ENCODE data around the gene PIM1. TPM values are rescaled to one million over a fixed set of nuclear protein-coding genes. Genes with fewer than 3 reads are reported as not detected.

The PIM1 gene
- total and polyA plus RNA-seq, 10 donors, result 22.1 to 176 (median 59.3) TPM

GRCh38 chr6:37130704-37131103, 39.2 kb upstream of the PIM1 start:
- Histone ChIP-seq H3K4me3 (no peak overlapping the region), H3K27ac (peak overlapping the region in 4 of 8 donors; percentile 26 to 69 (median 57)), H3K9me3 (no peaks in the 10 kb centered on the region), H3K27me3 (replicated peaks in 1 of 7) (peaks cover 0 to 5% (median 0%) of the 10 kb centered on the region in 7 donors), H3K4me1 (peaks cover 0 to 52% (median 33%) of the 10 kb centered on the region in 6 donors), H3K36me3 (no peaks in the 10 kb centered on the region)
- intact Hi-C loops (cut with DNase I; ENCODE audit: low total_unique reads), result no loop called here
- 15 to 41% (median 38%) methylated on average over 3 of the region's 3 CpGs for WGBS, 5 donors
- TF ChIP-seq, protein P1, sequence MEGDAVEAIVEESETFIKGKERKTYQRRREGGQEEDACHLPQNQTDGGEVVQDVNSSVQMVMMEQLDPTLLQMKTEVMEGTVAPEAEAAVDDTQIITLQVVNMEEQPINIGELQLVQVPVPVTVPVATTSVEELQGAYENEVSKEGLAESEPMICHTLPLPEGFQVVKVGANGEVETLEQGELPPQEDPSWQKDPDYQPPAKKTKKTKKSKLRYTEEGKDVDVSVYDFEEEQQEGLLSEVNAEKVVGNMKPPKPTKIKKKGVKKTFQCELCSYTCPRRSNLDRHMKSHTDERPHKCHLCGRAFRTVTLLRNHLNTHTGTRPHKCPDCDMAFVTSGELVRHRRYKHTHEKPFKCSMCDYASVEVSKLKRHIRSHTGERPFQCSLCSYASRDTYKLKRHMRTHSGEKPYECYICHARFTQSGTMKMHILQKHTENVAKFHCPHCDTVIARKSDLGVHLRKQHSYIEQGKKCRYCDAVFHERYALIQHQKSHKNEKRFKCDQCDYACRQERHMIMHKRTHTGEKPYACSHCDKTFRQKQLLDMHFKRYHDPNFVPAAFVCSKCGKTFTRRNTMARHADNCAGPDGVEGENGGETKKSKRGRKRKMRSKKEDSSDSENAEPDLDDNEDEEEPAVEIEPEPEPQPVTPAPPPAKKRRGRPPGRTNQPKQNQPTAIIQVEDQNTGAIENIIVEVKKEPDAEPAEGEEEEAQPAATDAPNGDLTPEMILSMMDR (IDR thresholded peaks at IDR 0.05 in 8 of 11, conservative IDR thresholded peaks at IDR 0.05 in 3 of 11), result no peak
- no peak for TF ChIP-seq POLR2A (IDR thresholded peaks at IDR 0.05)
- TF ChIP-seq POLR2AphosphoS5 (IDR thresholded peaks at IDR 0.05), result no peak
- DNase-seq, result peak; percentile 78

DNA sequence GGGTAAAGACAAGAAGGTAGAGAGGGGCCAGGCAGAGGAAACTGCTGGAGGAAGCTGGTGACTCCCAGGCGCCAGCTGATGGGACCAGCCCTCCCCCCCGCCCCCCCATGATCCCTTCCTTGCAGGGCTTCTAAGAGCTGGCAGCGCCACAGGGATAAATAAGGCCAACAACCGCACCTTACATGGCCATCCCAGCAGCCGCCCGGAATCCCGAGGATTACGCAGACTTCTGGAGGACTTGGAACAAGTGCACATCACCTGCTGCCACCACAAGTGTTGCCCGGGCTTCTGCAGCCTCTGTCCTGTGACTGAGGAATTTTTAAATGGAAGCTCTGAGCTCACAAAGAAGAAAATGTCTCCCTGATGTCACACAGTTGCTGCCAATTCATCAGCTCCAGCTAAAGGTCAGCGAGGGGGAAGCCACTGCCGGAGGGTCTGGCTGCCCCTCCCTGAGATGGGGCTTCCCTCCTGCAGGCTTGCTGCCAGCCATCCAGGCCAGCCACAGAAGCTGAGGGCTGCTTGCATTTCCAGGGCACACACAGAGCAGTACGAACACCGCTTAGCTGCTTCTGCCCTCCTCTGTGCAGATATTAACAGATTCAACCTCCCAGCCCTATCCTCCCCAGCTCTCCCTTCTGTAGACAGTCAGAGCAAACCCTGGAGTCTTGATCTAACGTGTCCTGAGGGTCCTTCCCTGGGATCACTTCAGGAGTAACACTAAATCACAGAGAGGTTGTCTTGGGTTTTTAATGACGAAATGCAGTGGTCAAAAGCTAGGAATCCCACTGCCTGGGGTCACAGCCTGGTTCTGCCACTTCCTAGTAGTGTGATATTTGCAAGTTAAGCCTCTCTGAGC, 38.6 kb upstream of the PIM1 start:
- Histone ChIP-seq H3K9me3 (no peaks in the 10 kb centered on the region), H3K36me3 (no peaks in the 10 kb centered on the region), H3K4me3 (no peak overlapping the region), H3K27me3 (replicated peaks in 1 of 7) (no peaks in the 10 kb centered on the region), H3K27ac (peak overlapping the region in 5 of 8 donors; percentile 3 to 69 (median 53)), H3K4me1 (peaks cover 0 to 46% (median 30%) of the 10 kb centered on the region in 6 donors)
- intact Hi-C loops (cut with DNase I; ENCODE audit: low total_unique reads), result no loop called here
- no peak for TF ChIP-seq POLR2A (IDR thresholded peaks at IDR 0.05)
- TF ChIP-seq, protein P1 (IDR thresholded peaks at IDR 0.05 in 8 of 11, conservative IDR thresholded peaks at IDR 0.05 in 3 of 11), result no peak
- TF ChIP-seq POLR2AphosphoS5 (IDR thresholded peaks at IDR 0.05), result no peak
- WGBS, 5 donors, result 53 to 66% (median 54%) methylated on average over 13 to 15 of the region's 15 CpGs
- no peak for DNase-seq

- TF ChIP-seq POLR2AphosphoS5 (IDR thresholded peaks at IDR 0.05), result no peak
- no peak for TF ChIP-seq POLR2A (IDR thresholded peaks at IDR 0.05)
- TF ChIP-seq, protein P1 (IDR thresholded peaks at IDR 0.05 in 8 of 11, conservative IDR thresholded peaks at IDR 0.05 in 3 of 11), result no peak
- H3K27me3 ChIP-seq (replicated peaks in 1 of 7), result no peaks in the 10 kb centered on the region
- intact Hi-C loops (cut with DNase I; ENCODE audit: low total_unique reads), result no loop called here
- H3K4me3 ChIP-seq, result no peak overlapping the region
- DNase-seq, result no peak
- H3K4me1 ChIP-seq, result peaks cover 0 to 45% (median 30%) of the 10 kb centered on the region in 6 donors
- peak overlapping the region in 3 of 8 donors; percentile 3 to 69 (median 9) for H3K27ac ChIP-seq
- H3K9me3 ChIP-seq, result no peaks in the 10 kb centered on the region
- H3K36me3 ChIP-seq, result no peaks in the 10 kb centered on the region
These were observed 38.0 kb upstream of the PIM1 start for GRCh38 chr6:37131960-37132253.

DNA sequence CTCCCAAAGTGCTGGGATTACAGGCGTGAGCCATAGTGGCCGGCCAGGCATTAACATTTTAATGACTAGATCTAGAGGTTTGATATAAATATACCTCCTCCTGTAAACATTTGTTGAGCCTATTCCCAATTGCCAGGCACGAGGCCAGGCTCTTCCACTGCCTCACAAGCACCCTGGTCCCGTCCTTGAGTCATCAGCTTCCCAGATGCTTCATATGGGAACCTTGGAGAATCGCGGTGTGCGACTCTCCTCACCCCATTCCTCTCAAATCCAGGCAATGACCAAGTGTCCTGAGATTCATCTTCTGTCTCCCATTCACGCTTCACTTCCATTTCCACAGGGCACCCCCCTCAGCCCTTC, 35.9 kb upstream of the PIM1 start:
- peak overlapping the region; percentile 27 to 84 (median 55) for H3K27ac ChIP-seq
- no peak overlapping the region for H3K4me3 ChIP-seq
- no peaks in the 10 kb centered on the region for H3K9me3 ChIP-seq
- intact Hi-C loops (cut with DNase I; ENCODE audit: low total_unique reads), result no loop called here
- no peaks in the 10 kb centered on the region for H3K36me3 ChIP-seq
- WGBS, 5 donors, result 89 to 93% (median 92%) methylated on average over 8 of the region's 8 CpGs
- H3K27me3 ChIP-seq (replicated peaks in 1 of 7), result no peaks in the 10 kb centered on the region
- H3K4me1 ChIP-seq, result peaks cover 0 to 57% (median 30%) of the 10 kb centered on the region in 6 donors
- TF ChIP-seq, protein P1 (IDR thresholded peaks at IDR 0.05 in 8 of 11, conservative IDR thresholded peaks at IDR 0.05 in 3 of 11), result no peak
- TF ChIP-seq POLR2A (IDR thresholded peaks at IDR 0.05) (no peak), POLR2AphosphoS5 (IDR thresholded peaks at IDR 0.05) (no peak)
- DNase-seq, result no peak
